Stimulated activated CD4-positive, alpha-beta T cell treated with anti-CD3 and anti-CD28 coated beads, Interleukin-1b, Interleukin-23, amount 100 ng/mL, for 1 hour (primary cell): Measurements from ENCODE around the gene AGPAT2.

Experiments
- DNase-seq, 2 donors: peaks; one replicate each; pipeline ENCODE4 v3.0.0-alpha.2; 2020; ENCODE audit warnings: low read depth in 2 of 2

Gene AGPAT2

DNA sequence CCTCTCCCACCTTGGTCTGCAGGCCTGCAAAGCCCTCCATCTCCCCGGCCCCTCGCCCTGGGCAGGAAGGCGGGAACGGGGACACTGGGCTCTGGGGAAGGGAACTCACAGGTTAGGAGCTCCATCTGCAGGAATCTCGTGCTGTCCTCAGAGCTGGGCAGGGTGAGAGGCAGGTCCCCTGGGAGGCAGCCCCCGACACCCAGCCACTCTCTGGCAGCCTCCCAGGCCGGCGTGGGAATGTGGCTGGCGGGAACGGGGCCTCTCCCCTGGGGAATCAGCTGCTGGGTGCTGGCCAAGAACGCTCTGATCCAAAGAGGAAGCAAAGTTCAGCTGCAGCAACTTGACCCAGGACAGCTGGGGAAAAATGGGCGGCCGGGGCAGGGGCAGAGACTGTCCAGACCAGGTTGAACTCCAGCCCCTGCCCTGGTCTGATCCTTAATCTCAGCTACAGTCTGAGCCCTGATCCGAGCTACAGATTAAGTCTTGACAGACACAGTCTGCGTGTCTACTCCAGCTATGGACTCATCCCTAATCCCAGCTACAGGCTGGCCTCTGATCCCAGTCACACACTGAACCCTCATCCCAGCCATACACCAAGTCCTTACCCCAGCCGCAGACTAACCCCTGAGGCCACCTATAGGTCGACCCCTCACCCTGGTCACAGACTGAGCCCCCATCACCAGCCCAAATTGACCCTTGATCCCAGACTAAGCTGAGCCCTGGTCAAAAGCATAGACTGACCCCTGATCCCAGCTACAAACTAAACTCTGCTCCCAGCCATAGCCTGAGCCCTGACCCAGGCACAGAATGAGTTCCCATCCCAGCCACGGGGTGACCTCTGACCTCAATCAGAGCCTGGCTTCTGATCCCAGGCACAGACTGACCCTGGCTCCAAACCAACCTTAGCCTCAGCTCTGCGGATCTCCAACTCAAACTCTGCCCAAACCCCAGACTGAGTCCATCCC lies 61.9 kb downstream of the AGPAT2 start:
- no peak for DNase-seq

GRCh38 chr9:136624184-136624951 lies 62.9 kb downstream of the AGPAT2 start:
- DNase-seq = no peak

DNA sequence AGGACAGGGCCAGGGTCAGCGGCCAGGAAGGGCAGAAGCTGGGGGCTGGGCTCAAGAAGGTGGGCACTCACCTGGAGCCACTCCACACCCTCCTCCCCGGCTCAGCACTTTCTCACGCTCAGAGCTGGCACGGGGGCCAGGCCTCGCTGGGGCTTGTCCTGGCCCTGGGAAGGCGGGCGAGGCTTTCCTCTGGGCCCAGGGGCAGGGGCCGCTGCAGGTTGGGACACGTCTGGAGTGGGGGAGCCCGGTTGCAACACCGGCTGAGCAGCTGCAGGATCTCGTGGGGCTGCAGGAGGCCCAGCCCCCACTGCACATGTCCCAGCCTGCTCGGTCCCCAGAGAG lies 63.4 kb downstream of the AGPAT2 start:
- DNase-seq = no peak
